ENCODE data around the gene TTC39B.

The TTC39B gene

GRCh38 chr9:15282567-15283285 lies 24.3 kb downstream of the TTC39B start:
- no peak for TF ChIP-seq TCF12 (IDR thresholded peaks at IDR 0.05; ENCODE audit: low read depth)
- no peak for TF ChIP-seq NFIC (IDR thresholded peaks at IDR 0.05)
- TF ChIP-seq CREB1 (IDR thresholded peaks at IDR 0.05; ENCODE audit: low read depth) = no peak
- TF ChIP-seq FOXM1 (IDR thresholded peaks at IDR 0.05; ENCODE audit: borderline replicate concordance, low read depth) = no peak
- TF ChIP-seq, protein P1, sequence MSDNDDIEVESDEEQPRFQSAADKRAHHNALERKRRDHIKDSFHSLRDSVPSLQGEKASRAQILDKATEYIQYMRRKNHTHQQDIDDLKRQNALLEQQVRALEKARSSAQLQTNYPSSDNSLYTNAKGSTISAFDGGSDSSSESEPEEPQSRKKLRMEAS (IDR thresholded peaks at IDR 0.05) = no peak
- TF ChIP-seq EGR1 (IDR thresholded peaks at IDR 0.05) = no peak
- no peak for TF ChIP-seq RAD21 (IDR thresholded peaks at IDR 0.05; ENCODE audit: low read depth)
- TF ChIP-seq EP300 (IDR thresholded peaks at IDR 0.05; ENCODE audit: borderline replicate concordance) = no peak
- TF ChIP-seq CEBPB (IDR thresholded peaks at IDR 0.05) = no peak
- TF ChIP-seq, protein P2, sequence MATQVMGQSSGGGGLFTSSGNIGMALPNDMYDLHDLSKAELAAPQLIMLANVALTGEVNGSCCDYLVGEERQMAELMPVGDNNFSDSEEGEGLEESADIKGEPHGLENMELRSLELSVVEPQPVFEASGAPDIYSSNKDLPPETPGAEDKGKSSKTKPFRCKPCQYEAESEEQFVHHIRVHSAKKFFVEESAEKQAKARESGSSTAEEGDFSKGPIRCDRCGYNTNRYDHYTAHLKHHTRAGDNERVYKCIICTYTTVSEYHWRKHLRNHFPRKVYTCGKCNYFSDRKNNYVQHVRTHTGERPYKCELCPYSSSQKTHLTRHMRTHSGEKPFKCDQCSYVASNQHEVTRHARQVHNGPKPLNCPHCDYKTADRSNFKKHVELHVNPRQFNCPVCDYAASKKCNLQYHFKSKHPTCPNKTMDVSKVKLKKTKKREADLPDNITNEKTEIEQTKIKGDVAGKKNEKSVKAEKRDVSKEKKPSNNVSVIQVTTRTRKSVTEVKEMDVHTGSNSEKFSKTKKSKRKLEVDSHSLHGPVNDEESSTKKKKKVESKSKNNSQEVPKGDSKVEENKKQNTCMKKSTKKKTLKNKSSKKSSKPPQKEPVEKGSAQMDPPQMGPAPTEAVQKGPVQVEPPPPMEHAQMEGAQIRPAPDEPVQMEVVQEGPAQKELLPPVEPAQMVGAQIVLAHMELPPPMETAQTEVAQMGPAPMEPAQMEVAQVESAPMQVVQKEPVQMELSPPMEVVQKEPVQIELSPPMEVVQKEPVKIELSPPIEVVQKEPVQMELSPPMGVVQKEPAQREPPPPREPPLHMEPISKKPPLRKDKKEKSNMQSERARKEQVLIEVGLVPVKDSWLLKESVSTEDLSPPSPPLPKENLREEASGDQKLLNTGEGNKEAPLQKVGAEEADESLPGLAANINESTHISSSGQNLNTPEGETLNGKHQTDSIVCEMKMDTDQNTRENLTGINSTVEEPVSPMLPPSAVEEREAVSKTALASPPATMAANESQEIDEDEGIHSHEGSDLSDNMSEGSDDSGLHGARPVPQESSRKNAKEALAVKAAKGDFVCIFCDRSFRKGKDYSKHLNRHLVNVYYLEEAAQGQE (IDR thresholded peaks at IDR 0.05; ENCODE audit: low read depth) = no peak
- TF ChIP-seq TAF1 (IDR thresholded peaks at IDR 0.05; ENCODE audit: low read depth) = no peak
- no peak for TF ChIP-seq YY1 (IDR thresholded peaks at IDR 0.05; ENCODE audit: low read depth)
- no peak for TF ChIP-seq ZBTB7A (IDR thresholded peaks at IDR 0.05; ENCODE audit: low read depth)
- TF ChIP-seq TEAD4 (IDR thresholded peaks at IDR 0.05) = no peak
- TF ChIP-seq USF1 (IDR thresholded peaks at IDR 0.05) = no peak

DNA sequence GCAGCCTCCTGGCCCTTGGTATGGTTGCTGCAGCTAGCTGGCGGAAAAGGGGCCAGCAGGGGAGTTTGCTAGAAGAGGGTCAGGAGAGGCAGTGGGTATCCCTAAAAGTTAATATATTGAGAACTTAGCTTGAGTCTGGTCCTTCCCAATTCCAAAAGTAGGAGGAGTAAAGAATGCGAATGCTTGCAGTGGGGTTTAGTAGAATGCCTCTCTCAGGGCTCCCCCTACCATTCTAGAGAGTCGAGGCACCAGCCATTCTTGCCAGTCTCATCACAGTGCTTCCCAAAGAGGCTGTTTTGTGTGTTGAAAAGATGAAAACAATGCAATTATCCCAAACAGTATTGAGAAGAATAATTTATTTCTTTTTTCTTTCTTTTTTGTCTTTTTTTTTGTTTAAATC lies 26.4 kb downstream of the TTC39B start:
- TF ChIP-seq FOXM1 (IDR thresholded peaks at IDR 0.05; ENCODE audit: borderline replicate concordance, low read depth) = no peak
- no peak for TF ChIP-seq TAF1 (IDR thresholded peaks at IDR 0.05; ENCODE audit: low read depth)
- TF ChIP-seq TCF12 (IDR thresholded peaks at IDR 0.05; ENCODE audit: low read depth) = no peak
- TF ChIP-seq, protein P2 (IDR thresholded peaks at IDR 0.05; ENCODE audit: low read depth) = no peak
- no peak for TF ChIP-seq USF1 (IDR thresholded peaks at IDR 0.05)
- TF ChIP-seq TEAD4 (IDR thresholded peaks at IDR 0.05) = no peak
- TF ChIP-seq EGR1 (IDR thresholded peaks at IDR 0.05) = no peak

DNA sequence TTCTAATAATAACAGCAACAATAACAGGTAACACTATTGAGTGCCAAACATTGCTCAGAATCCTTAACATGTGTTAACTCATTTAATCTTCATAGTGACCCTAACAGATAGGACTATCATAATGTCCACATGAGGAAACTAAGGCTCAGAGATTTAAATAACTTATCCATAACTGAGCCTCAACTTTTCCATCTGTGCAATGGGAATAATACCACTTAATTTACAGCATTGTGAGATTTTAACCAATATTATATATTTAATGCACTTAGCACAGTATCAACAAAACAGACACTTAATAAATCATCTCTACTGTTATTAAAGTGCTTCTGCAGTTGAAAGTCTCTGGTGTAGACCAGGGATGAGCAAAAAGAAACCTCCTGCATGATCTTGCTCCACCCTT lies 28.2 kb downstream of the TTC39B start:
- TF ChIP-seq ZBTB7A (IDR thresholded peaks at IDR 0.05; ENCODE audit: low read depth) (no peak), NFIC (IDR thresholded peaks at IDR 0.05) (no peak), USF1 (IDR thresholded peaks at IDR 0.05) (no peak), CEBPB (IDR thresholded peaks at IDR 0.05) (no peak), EP300 (IDR thresholded peaks at IDR 0.05; ENCODE audit: borderline replicate concordance) (no peak), TAF1 (IDR thresholded peaks at IDR 0.05; ENCODE audit: low read depth) (no peak), YY1 (IDR thresholded peaks at IDR 0.05; ENCODE audit: low read depth) (no peak), TCF12 (IDR thresholded peaks at IDR 0.05; ENCODE audit: low read depth) (no peak), EGR1 (IDR thresholded peaks at IDR 0.05) (no peak), TEAD4 (IDR thresholded peaks at IDR 0.05) (no peak), FOXM1 (IDR thresholded peaks at IDR 0.05; ENCODE audit: borderline replicate concordance, low read depth) (no peak), CREB1 (IDR thresholded peaks at IDR 0.05; ENCODE audit: low read depth) (no peak), RAD21 (IDR thresholded peaks at IDR 0.05; ENCODE audit: low read depth) (no peak)
- TF ChIP-seq, protein P1 (IDR thresholded peaks at IDR 0.05) = no peak
- TF ChIP-seq, protein P2 (IDR thresholded peaks at IDR 0.05; ENCODE audit: low read depth) = no peak

All from Ishikawa (cell line).